Lung (tissue), 12 donors: ENCODE data around the gene SLC35F4. TPM values are rescaled to one million over a fixed set of nuclear protein-coding genes. Genes with fewer than 3 reads are reported as not detected.
"Not testable (repeated sequence)": the region's sequence is repeated elsewhere in the genome, so short reads cannot be mapped to it uniquely, and the experiment has no call there.

Source experiments
- ATAC-seq: fragments of 200-7000 bp; cut with Tn5 transposase; one replicate; pipeline ENCODE4 v1.9.1; 2020; ENCODE audit warnings: moderate number of reproducible peaks; ENCODE audit not compliant: insufficient read depth, low FRiP score
- DNase-seq, 3 donors: peaks; one replicate each; pipeline ENCODE4 v3.0.0-alpha.2; 2013 to 2017
- H3K27ac ChIP-seq, 2 donors: one replicate each; pipeline ENCODE4 v1.5.1; 2013; ENCODE audit warnings: mild to moderate bottlenecking in 2 of 2, moderate library complexity in 2 of 2, control low read depth in 1 of 2, inconsistent platforms in 1 of 2, low read depth in 1 of 2, low read length in 1 of 2
- H3K27me3 ChIP-seq, 3 donors: one replicate each; pipeline ENCODE4 v1.5.1; 2013; ENCODE audit warnings: low read length in 2 of 3; ENCODE audit not compliant: control insufficient read depth in 3 of 3, insufficient read depth in 3 of 3
- H3K36me3 ChIP-seq, 4 donors: one replicate each; pipeline ENCODE4 v1.5.1; 2013; ENCODE audit warnings: low read length in 4 of 4, mild to moderate bottlenecking in 1 of 4, moderate library complexity in 1 of 4; ENCODE audit not compliant: control insufficient read depth in 4 of 4, insufficient read depth in 4 of 4
- H3K4me1 ChIP-seq, 5 donors: one replicate each; pipeline ENCODE4 v1.5.1; 2013; ENCODE audit warnings: low read length in 5 of 5, mild to moderate bottlenecking in 2 of 5, moderate library complexity in 1 of 5; ENCODE audit not compliant: control insufficient read depth in 5 of 5, insufficient read depth in 5 of 5
- H3K4me3 ChIP-seq: one replicate; pipeline ENCODE4 v1.5.1; 2013; ENCODE audit warnings: mild to moderate bottlenecking, control low read depth, moderate library complexity
- H3K9ac ChIP-seq, 2 donors: one replicate each; pipeline ENCODE4 v1.5.1; 2013; ENCODE audit warnings: low read length in 2 of 2, control low read depth in 1 of 2; ENCODE audit not compliant: insufficient read depth in 1 of 2
- H3K9me3 ChIP-seq, 4 donors: one replicate each; pipeline ENCODE4 v1.5.1; 2013; ENCODE audit warnings: low read length in 3 of 4, mild to moderate bottlenecking in 1 of 4, moderate library complexity in 1 of 4; ENCODE audit not compliant: control insufficient read depth in 4 of 4, insufficient read depth in 3 of 4
- WGBS, 2 donors: extraction: QIAGEN DNeasy Blood & Tissue Kit; methylation state at CpG; one replicate each; pipeline ENCODE4 v1.1.7; 2013; 5-methylcytosine and 5-hydroxymethylcytosine counted together
- polyA plus RNA-seq, 2 donors: library from polyadenylated mRNA; stranded (reverse); fragments of 200-250 nt; gene quantifications; one replicate each; pipeline ENCODE4 v1.2.1, GENCODE V29; 2013
- total RNA-seq, 2 donors: library from RNA; depleted of rRNA in 1 of 2; stranded (reverse); fragments of >200 nt in 1 of 2; gene quantifications; one replicate each; pipeline ENCODE4 v1.2.1, GENCODE V29; 2014 to 2021
- TF ChIP-seq, protein P1 (sequence below): IDR thresholded peaks from 2 replicates; pipeline ENCODE4 v1.5.1; 2012; ENCODE audit warnings: mild to moderate bottlenecking; ENCODE audit errors: control extremely low read depth, extremely low read depth
- donor health status: control.
- donor health status: control.
- donor health status: Bipolar disorder and iron deficiency.
- donor health status: healthy.
- donor health status: DM: yes; HTN: yes; CAD: no.

The SLC35F4 gene
- total and polyA plus RNA-seq, 4 donors: not detected

DNA sequence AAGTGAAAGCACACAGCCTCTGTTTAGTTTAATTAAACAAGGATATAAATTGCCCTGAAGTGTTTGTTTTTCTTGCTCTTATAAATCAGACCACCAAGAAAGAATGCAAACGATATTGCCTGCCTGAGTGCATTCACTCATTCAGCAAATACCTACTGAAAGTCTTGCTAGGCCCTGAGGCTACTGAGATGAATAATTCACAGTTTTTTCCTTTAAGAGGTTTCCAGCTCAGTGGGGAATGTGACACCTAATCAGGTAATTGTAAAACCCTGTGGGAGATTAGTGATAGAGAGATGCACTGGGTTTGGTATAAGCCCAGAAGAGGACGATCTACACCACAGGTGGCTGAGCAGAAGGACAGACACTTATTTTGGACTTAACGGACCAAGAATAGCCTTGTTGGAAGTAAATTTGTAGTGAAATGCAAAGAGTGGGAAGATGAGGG is 151.4 kb downstream of the SLC35F4 start:
- TF ChIP-seq, protein P1, sequence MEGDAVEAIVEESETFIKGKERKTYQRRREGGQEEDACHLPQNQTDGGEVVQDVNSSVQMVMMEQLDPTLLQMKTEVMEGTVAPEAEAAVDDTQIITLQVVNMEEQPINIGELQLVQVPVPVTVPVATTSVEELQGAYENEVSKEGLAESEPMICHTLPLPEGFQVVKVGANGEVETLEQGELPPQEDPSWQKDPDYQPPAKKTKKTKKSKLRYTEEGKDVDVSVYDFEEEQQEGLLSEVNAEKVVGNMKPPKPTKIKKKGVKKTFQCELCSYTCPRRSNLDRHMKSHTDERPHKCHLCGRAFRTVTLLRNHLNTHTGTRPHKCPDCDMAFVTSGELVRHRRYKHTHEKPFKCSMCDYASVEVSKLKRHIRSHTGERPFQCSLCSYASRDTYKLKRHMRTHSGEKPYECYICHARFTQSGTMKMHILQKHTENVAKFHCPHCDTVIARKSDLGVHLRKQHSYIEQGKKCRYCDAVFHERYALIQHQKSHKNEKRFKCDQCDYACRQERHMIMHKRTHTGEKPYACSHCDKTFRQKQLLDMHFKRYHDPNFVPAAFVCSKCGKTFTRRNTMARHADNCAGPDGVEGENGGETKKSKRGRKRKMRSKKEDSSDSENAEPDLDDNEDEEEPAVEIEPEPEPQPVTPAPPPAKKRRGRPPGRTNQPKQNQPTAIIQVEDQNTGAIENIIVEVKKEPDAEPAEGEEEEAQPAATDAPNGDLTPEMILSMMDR: no peak
- Histone ChIP-seq H3K27ac (no peak overlapping the region), H3K9me3 (peaks cover 0 to 9% (median 0%) of the 10 kb centered on the region in 4 donors), H3K36me3 (no peaks in the 10 kb centered on the region), H3K9ac (no peak overlapping the region), H3K27me3 (no peaks in the 10 kb centered on the region), H3K4me1 (no peaks in the 10 kb centered on the region), H3K4me3 (no peak overlapping the region)
- 4 to 7% methylated on average over 3 of the region's 3 CpGs for WGBS, 2 donors
- DNase-seq: peak in 2 of 3 donors; percentile 6 to 31
- ATAC-seq: no peak

DNA sequence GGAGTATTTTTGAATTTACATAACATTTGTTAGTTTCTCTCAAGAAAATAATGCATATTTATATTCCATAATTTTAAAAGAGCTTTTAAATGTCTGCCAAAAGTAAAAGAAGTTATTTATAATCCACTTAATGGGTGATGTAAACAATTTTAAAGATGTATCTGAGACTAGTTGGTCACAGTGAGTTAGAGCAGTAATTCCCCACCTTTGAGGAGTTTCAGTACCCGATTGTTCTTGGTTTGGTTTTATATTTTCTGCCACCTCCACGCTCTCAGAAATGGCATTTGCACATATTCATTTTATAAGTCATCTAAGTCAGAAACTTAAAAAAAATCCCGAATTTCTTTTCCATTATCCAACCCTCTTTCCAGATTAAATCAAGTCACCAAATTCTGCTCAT is 153.2 kb downstream of the SLC35F4 start:
- TF ChIP-seq, protein P1: no peak
- Histone ChIP-seq H3K4me3 (no peak overlapping the region), H3K9me3 (peaks cover 0 to 13% (median 0%) of the 10 kb centered on the region in 4 donors), H3K4me1 (no peaks in the 10 kb centered on the region), H3K27ac (no peak overlapping the region), H3K36me3 (no peaks in the 10 kb centered on the region), H3K9ac (no peak overlapping the region), H3K27me3 (no peaks in the 10 kb centered on the region)
- WGBS, 2 donors: 83 to 87% methylated on average over 3 of the region's 3 CpGs
- no peak for DNase-seq
- no peak for ATAC-seq

DNA sequence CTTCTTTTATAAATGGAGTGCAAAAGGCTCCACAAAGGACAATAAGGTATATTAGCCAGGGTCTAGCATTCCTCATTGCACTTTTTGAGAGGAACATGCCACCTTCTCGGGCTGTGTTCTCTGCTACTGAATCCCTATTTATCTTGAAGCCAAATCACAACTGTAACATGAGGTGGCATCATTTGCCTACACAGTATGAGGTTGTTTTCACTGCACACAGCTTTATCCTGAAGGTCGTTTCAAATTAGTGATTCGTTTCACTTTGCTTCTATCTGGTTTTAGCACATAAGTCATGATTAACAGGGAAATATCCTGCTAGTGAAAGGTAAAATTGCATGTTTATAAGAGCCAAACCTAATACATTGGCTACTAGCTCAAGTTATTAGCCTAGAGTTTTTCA is 153.8 kb downstream of the SLC35F4 start:
- WGBS, 2 donors: 47 to 57% methylated on average over 3 of the region's 3 CpGs
- H3K4me1 ChIP-seq: no peaks in the 10 kb centered on the region
- H3K36me3 ChIP-seq: no peaks in the 10 kb centered on the region
- H3K9ac ChIP-seq: no peak overlapping the region
- H3K4me3 ChIP-seq: no peak overlapping the region
- no peak overlapping the region for H3K27ac ChIP-seq
- H3K9me3 ChIP-seq: peaks cover 0 to 13% (median 0%) of the 10 kb centered on the region in 4 donors
- no peaks in the 10 kb centered on the region for H3K27me3 ChIP-seq
- TF ChIP-seq, protein P1: no peak
- ATAC-seq: no peak
- no peak for DNase-seq

DNA sequence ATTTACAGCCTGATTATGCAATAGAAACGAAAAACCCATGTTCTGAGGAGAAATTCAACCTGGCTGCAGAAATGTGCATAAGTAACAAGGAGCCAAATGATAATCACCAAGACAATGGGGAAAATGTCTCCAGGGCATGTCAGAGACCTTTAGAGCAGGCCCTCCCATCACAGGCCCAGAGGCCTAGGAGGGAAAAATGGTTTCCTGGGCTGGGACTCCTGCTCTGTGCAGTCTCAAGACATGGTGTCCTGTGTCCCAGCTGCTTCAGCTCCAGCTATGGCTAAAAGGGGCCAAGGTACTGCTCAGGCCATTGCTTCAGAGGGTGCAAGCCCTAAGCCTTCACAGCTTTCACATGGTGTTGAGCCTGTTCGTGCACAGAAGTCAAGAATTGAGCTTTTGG is 156.0 kb downstream of the SLC35F4 start:
- ATAC-seq (no peak), DNase-seq (no peak)
- no peaks in the 10 kb centered on the region for H3K4me1 ChIP-seq
- no peak overlapping the region for H3K27ac ChIP-seq
- TF ChIP-seq, protein P1: no peak
- H3K9ac ChIP-seq: no peak overlapping the region
- no peaks in the 10 kb centered on the region for H3K27me3 ChIP-seq
- H3K9me3 ChIP-seq: peaks cover 0 to 13% (median 0%) of the 10 kb centered on the region in 4 donors
- H3K4me3 ChIP-seq: no peak overlapping the region
- H3K36me3 ChIP-seq: no peaks in the 10 kb centered on the region
- 38 to 52% methylated on average over 2 of the region's 2 CpGs for WGBS, 2 donors

DNA sequence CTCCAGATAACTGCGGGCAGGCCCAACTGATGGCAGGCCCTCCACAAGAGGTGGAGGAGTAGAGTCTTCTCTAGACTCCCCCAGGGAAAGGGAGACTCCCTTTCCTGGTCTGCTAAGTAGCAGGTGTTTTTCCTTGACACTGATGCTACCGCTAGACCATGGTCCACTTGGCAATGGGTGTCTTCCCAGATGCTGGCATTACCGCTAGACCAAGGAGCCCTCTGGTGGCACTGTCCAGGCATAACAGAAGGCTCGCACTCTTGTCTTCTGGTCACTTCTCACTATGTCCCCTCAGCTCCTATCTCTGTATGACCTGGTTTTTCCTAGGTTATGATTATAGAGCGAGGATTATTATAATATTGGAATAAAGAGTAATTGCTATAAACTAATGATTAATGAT is 156.8 kb downstream of the SLC35F4 start:
- not testable (repeated sequence) for H3K27me3 ChIP-seq, H3K36me3 ChIP-seq, H3K4me3 ChIP-seq, ATAC-seq, H3K9ac ChIP-seq, DNase-seq, H3K4me1 ChIP-seq, H3K27ac ChIP-seq
- H3K9me3 ChIP-seq: peaks cover 0 to 13% (median 0%) of the 10 kb centered on the region in 4 donors
- 90 to 95% methylated on average over 5 of the region's 5 CpGs for WGBS, 2 donors
